Amniotic epithelial cell (primary cell): ENCODE measurements around the gene TPSD1.
"Not testable (repeated sequence)": the region's sequence is repeated elsewhere in the genome, so short reads cannot be mapped to it uniquely, and the experiment has no call there.

Experiments
- DNase-seq: peaks from one replicate; pipeline ENCODE4 v3.0.0-alpha.2; 2010; ENCODE audit warnings: low read depth

Gene TPSD1

GRCh38 chr16:1220841-1221627 lies 34.8 kb upstream of the TPSD1 start:
- DNase-seq, result no peak

GRCh38 chr16:1221628-1222552 lies 34.0 kb upstream of the TPSD1 start:
- peak; percentile 28 for DNase-seq

GRCh38 chr16:1222553-1223354 lies 33.1 kb upstream of the TPSD1 start:
- no peak for DNase-seq

GRCh38 chr16:1223355-1224214 lies 32.3 kb upstream of the TPSD1 start:
- no peak for DNase-seq

GRCh38 chr16:1224558-1224957 lies 31.3 kb upstream of the TPSD1 start:
- DNase-seq, result no peak

- no peak for DNase-seq
Measured at GRCh38 chr16:1225051-1225451, 30.8 kb upstream of the TPSD1 start, which contains the start of gene TPSG1. Gene TPSG1 (minus strand): TSS chr16:1225268. CDS start chr16:1225252, 16 bp downstream.

GRCh38 chr16:1225728-1226311 lies 30.0 kb upstream of the TPSD1 start:
- DNase-seq, result not testable (repeated sequence)

GRCh38 chr16:1226692-1227091 lies 29.2 kb upstream of the TPSD1 start:
- DNase-seq, result not testable (repeated sequence)

- DNase-seq, result not testable (repeated sequence)
Measured at GRCh38 chr16:1228227-1228626, 27.6 kb upstream of the TPSD1 start.

- not testable (repeated sequence) for DNase-seq
Measured at GRCh38 chr16:1229476-1229875, 26.4 kb upstream of the TPSD1 start.

- not testable (repeated sequence) for DNase-seq
Measured at GRCh38 chr16:1230084-1230470, 25.8 kb upstream of the TPSD1 start, which contains the start of gene TPSB2. Gene TPSB2 (minus strand): TSS chr16:1230184. CDS start chr16:1229951, 233 bp downstream.

GRCh38 chr16:1230471-1231212 lies 25.2 kb upstream of the TPSD1 start:
- DNase-seq, result not testable (repeated sequence)

GRCh38 chr16:1231301-1231700 lies 24.6 kb upstream of the TPSD1 start:
- DNase-seq, result not testable (repeated sequence)

GRCh38 chr16:1232049-1232748 lies 23.7 kb upstream of the TPSD1 start:
- not testable (repeated sequence) for DNase-seq

- not testable (repeated sequence) for DNase-seq
Measured at GRCh38 chr16:1236659-1237058, 19.2 kb upstream of the TPSD1 start.

GRCh38 chr16:1237990-1238389 lies 17.9 kb upstream of the TPSD1 start:
- DNase-seq, result no peak

GRCh38 chr16:1238909-1239308 lies 17.0 kb upstream of the TPSD1 start:
- not testable (repeated sequence) for DNase-seq

- DNase-seq, result not testable (repeated sequence)
Measured at GRCh38 chr16:1239575-1239974, 16.3 kb upstream of the TPSD1 start.

- not testable (repeated sequence) for DNase-seq
Measured at GRCh38 chr16:1240436-1240835, 15.4 kb upstream of the TPSD1 start, which contains the start of gene TPSAB1. Gene TPSAB1 (plus strand): TSS chr16:1240705. CDS start chr16:1240939, 234 bp downstream.
